Endothelial cell of umbilical vein (primary cell): ENCODE measurements around the gene NDRG2.

ENCODE experiments used
- POLR2A ChIP-seq: IDR thresholded peaks from 2 replicates; pipeline ENCODE4 v1.6.1; 2012; ENCODE audit warnings: low read depth, mild to moderate bottlenecking, control low read depth, low read length
- POLR2AphosphoS5 ChIP-seq: IDR thresholded peaks from 2 replicates; pipeline ENCODE4 v1.6.1; 2012; ENCODE audit warnings: low read depth, mild to moderate bottlenecking, control low read depth, low read length, moderate library complexity; ENCODE audit not compliant: insufficient read depth
- TF ChIP-seq, protein P1 (sequence below), 2 donors: IDR thresholded peaks; 1 replicate in 1 of 2; 2 replicates in 1 of 2; pipeline ENCODE4 v1.5.1; 2011; ENCODE audit warnings: low read length in 2 of 2, mild to moderate bottlenecking in 2 of 2, moderate library complexity in 2 of 2, control low read depth in 1 of 2, inconsistent platforms in 1 of 2, low read depth in 1 of 2; ENCODE audit not compliant: insufficient read depth in 1 of 2; ENCODE audit errors: extremely low read depth in 1 of 2

DNA sequence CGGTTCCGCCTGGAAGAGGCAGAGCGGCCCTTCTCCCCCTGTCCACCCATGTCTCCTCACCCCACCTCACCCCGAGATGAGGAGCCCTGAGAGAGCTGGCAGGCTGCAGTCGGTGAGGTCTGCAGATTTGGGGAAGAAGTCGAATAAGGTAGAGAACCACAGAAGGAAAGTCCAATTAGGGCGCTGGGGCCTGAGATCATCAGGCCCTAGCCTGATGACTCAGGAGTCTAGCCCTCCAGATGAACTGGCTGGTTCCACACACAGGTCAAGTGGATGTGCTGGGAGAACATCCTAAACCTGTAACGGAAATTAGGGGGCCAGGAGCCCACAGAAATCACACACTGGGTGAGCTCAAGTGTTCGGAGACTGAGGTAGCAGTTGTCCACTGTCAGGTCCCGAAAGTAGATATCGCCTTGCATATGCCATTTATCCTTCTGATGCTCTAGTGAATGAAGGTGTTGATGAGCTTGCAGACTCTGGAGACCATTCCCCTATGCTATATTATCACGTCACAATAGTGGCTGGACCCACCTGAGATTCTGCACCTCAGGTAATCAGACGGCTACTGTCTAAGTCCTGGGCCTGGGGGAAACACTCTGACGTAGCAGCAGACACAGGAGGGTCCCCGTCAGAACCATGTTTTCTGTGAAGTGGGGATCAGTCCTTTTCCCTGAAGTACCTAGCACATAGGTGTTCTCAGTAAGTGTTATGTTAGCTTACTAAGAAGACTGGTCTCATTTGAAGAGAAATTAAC, 36.0 kb downstream of the NDRG2 start:
- peak; percentile 8 for TF ChIP-seq POLR2A
- TF ChIP-seq, protein P1, sequence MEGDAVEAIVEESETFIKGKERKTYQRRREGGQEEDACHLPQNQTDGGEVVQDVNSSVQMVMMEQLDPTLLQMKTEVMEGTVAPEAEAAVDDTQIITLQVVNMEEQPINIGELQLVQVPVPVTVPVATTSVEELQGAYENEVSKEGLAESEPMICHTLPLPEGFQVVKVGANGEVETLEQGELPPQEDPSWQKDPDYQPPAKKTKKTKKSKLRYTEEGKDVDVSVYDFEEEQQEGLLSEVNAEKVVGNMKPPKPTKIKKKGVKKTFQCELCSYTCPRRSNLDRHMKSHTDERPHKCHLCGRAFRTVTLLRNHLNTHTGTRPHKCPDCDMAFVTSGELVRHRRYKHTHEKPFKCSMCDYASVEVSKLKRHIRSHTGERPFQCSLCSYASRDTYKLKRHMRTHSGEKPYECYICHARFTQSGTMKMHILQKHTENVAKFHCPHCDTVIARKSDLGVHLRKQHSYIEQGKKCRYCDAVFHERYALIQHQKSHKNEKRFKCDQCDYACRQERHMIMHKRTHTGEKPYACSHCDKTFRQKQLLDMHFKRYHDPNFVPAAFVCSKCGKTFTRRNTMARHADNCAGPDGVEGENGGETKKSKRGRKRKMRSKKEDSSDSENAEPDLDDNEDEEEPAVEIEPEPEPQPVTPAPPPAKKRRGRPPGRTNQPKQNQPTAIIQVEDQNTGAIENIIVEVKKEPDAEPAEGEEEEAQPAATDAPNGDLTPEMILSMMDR (IDR thresholded peaks at IDR 0.05; ENCODE audit: extremely low read depth in 1 of 2, insufficient read depth in 1 of 2, low read depth in 1 of 2, low read length in 2 of 2): no peak
- peak; percentile 13 for TF ChIP-seq POLR2AphosphoS5
